NCI-H2171 treated with DMSO at 0.1 percent for 48 hours (cell line): ENCODE measurements around the gene FKBP5.

ENCODE experiments used
- DNase-seq: peaks from one replicate; lab custom pipeline; 2025; lab: John Stamatoyannopoulos, UW

Gene FKBP5

DNA sequence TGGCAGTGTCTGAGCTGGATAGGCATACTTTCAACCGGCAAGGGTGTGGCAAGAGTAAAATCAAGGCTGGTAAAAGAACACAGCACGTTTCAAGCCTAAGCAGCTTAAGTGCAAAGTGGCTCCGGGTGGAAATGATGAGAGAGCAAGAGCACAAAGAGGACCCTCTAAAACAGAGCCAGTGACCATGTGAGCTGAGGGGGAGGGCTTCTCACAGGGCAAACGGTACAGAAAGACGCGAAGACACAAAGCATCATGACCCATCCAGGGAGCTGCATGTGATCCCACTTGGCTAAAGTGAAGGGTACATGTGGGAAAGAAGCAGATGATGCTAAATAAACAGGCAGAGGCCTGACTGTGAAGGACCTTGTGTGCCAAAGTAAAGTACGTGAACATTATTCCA is 25.7 kb downstream of the FKBP5 start:
- DNase-seq: no peak

DNA sequence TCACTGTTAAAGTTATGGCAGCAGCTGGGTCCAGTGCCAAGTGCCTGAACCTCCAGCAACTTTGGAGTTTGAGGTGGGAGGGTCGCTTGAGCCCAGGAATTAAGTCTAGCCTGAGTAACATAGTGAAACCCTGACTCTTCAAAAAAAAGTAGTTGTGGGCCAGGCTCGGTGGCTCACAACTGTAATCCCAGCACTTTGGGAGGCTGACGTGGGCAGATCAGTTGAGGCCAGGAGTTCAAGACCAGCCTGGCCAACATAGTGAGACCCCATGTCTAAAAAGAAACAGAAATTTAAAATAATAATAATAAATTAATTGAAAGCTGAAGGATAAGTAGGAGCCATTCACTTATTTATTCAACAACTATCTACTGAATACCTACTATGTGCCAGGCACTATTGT is 33.8 kb downstream of the FKBP5 start:
- DNase-seq: no peak

GRCh38 chr6:35651244-35651643 is 37.5 kb downstream of the FKBP5 start:
- DNase-seq: no peak

DNA sequence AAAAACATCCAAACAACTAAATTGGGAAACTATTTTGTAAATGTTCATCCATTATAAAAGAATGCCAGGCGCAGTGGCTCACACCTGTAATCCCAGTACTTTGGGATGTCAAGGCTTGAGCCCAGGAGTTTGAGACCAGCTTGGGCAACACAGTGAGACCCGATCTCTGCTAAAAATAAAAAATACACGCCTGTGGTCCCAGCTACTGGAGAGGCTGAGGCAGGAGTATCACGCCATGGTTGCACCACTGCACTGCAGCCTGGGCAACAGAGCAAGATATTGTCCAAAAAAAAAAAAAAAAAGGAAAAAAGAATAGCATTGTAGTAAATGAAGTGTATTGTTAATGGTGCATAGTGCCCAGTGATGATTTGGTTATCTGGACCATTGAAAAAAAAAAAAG is 38.7 kb downstream of the FKBP5 start:
- no peak for DNase-seq

DNA sequence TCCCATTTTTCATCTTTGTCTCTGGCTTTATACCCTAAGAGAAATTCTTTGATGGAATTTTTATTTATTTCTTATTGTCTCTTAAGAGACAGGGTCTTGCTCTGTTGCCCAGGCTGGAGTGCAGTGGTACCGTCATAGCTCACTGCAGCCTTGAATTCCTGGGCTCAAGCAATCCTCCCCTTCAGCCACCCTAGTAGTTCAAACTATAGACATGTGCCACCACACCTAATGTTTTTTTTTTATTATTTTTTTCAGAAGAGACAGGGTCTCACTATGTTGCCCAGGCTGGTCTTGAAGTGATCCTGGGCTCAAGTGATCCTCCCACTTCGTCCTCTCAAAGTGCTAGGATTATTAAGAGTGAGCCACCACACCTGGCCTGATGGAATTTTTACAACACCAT is 40.5 kb downstream of the FKBP5 start:
- no peak for DNase-seq

GRCh38 chr6:35647400-35647799 is 41.3 kb downstream of the FKBP5 start:
- DNase-seq: no peak

DNA sequence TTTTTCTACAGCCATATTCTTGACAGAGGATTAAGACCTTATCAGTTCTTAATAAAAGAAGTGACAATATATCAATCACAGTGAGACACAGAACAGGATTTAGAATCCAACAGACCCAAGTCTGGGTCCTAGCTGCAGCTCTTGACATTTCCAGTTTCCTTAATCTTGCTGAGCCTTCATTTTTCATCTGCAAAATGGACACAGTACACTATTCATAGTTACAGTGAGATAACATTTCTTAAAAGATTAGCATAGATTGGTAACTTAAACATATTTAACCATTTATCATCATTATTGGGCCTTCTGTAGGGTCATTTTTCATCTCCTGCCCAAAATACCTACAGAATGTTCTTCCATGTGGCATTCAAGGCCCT is 45.6 kb downstream of the FKBP5 start:
- no peak for DNase-seq

GRCh38 chr6:35642471-35643161 is 46.1 kb downstream of the FKBP5 start:
- DNase-seq: no peak

DNA sequence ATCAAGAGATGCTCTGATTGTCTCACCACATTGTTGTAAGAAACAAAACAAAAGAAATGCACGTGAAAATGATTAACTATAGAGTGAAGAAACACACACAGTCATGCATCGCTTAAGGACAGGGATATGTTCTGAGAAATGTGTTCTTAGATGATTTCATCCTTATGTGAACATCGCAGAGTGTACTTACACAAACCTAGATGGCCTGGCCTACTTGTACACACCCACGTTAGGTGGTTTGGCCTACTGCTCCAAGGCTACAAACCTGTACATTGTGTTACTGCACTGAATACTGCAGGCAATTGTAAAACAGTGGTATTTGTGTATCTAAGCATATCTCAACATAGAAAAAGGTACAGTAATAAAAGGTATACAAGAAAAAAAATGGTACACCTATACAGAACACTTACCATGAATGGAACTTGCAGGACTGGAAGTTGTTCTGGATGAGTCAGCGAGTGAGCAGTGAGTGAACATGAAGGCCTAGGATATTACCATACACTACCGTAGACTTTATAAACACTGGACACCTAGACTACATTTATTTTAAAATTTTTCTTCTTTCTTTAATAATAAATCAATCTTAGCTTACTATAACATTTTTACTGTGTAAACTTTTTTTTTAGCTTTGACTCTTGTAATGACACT is 48.6 kb downstream of the FKBP5 start:
- DNase-seq: no peak

- no peak for DNase-seq
Measured at GRCh38 chr6:35638679-35639078, 50.0 kb downstream of the FKBP5 start.

- DNase-seq: no peak
Measured at GRCh38 chr6:35637911-35638310, 50.8 kb downstream of the FKBP5 start.

DNA sequence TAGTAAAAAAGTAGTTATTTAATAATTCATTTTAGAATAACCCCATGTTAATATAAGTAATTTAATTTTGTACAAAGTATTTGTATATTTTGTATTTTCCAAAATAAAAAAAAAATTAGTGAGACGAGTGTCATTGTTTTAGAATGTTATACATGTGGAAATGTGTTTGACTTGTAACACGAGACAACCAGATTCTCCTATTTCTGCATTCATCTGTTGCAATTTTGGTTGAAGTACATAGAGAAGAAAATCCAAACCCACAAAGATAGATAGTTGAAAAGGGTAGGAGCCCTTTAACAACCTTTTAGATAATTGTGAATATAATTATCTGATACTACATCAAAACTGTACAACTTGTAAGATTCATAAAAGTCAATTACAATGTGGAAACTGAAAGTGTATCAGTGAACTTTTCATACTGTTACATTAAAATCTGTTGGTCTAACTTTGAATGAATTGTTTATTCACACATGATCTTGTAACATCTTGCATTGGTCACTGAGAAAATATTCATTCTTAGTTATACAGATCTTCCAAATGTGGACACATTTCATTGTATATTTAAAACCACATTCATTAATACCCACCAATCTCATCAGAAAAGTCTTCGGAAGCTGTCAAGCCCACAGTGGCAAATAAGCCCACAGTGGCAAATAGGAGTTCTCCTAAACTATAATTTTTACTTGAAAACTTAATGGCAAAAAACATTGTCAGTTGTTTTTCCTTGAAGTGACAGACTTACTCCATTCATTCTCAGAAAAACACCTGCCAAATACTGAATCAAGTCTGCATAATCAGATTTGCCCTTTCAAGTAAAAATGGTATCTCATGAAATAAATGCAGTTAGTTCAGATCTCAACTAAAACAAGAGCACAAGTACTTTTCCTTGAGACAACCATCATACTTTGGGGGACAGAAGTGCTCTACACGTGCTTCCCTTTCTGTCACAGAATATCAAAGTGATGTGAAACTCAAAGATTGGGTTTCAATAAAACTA is 52.8 kb downstream of the FKBP5 start:
- peak; percentile 34 for DNase-seq

DNA sequence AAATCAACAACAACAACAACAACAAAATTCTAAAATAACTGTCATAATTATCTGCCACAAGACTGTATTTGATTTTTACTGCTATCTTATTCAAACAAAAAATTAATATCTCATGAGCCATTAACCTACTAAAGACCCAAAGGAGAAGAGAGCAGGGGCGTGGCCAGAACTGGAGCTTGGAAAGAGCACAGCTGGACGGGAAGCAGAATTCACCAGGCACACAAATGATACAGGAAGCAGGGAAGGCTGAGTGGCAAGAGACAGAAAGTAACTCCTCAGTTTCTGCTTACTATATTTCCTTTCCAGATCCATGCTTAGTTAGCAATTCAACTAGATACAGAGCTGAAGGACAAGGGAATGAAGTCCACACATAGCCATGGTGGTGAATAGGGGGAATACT is 54.4 kb downstream of the FKBP5 start:
- DNase-seq: no peak

GRCh38 chr6:35633579-35634089 is 55.1 kb downstream of the FKBP5 start:
- DNase-seq: no peak

- no peak for DNase-seq
Measured at GRCh38 chr6:35629876-35630378, 58.8 kb downstream of the FKBP5 start.

DNA sequence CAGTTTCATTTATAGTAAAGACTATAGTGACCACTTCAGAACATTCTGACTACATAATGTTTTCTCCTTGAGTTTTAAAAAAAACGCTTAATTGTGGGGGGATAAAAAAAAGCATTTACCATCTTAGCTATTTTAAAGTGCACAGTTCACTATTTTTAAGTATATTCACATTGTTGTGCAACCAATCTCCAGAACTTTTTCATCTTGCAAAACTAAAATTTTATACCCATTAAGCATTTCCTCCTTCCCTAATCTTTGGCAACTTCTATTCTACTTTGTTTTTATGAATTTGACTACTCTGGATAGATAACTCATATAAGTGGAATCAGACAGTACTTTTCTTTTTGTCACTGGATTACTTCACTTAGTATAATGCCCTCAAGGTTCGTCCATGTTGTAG is 62.3 kb downstream of the FKBP5 start:
- no peak for DNase-seq

- peak; percentile 38 for DNase-seq
Measured at GRCh38 chr6:35624341-35625070, 64.2 kb downstream of the FKBP5 start.

DNA sequence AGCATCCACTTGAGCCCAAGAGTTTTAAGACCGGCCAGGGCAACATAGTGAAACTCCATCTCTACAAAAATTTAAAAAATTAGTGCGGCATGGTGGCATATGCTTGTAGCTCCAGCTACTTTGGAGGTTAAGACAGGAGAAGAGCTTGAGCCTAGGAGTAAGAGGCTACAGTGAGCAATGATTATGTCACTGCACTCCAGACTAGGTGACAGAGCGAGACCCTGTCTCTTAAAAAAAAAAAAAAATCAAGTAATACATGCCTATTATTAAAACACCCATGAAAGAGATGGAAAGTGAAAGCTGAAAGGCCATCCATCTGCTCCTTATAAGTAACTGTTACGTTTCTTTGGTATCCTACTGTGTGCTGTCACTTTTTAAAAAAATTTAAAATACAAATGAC is 66.4 kb downstream of the FKBP5 start:
- no peak for DNase-seq

DNA sequence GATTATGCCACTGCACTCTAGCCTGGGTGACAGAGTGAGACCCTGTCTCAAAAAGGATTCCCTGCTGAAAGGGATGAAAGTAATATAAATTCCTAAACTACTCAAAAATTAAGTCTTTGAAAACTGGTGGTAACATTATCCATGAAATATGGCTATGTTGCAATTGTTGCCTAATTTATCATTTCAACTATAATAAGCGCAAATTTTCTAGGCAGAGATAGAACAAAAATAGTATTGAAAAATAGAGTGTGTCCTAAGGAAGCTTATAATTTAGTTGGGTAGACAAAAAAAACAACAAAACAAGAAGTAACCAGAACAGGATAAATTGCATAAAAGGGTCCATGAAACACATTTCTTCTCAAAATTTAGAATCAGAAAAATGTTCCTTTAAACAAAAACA is 68.0 kb downstream of the FKBP5 start:
- no peak for DNase-seq

- DNase-seq: no peak
Measured at GRCh38 chr6:35613762-35614161, 75.0 kb downstream of the FKBP5 start.

DNA sequence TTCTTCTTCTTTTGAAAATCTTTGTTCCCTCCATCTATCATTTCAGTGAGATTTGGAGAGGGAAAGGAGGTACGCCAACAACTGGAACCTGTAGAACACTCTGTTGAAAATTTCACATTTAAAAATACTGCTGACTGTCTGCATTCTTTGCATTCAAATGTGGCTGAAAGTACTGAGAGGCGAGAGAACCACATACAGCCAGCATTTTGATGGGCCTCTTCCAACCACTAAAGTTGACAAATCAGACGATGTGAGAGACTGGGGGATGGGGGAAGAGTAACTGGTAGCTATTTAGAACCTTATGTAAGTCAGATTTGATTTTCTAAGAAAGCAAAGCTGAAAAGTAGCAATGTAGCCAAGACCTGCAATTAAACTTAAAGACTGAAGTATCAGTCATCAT is 77.5 kb downstream of the FKBP5 start:
- no peak for DNase-seq

- no peak for DNase-seq
Measured at GRCh38 chr6:35610830-35611229, 77.9 kb downstream of the FKBP5 start.
